ENCODE data around the gene PRDM16.

Gene PRDM16

DNA sequence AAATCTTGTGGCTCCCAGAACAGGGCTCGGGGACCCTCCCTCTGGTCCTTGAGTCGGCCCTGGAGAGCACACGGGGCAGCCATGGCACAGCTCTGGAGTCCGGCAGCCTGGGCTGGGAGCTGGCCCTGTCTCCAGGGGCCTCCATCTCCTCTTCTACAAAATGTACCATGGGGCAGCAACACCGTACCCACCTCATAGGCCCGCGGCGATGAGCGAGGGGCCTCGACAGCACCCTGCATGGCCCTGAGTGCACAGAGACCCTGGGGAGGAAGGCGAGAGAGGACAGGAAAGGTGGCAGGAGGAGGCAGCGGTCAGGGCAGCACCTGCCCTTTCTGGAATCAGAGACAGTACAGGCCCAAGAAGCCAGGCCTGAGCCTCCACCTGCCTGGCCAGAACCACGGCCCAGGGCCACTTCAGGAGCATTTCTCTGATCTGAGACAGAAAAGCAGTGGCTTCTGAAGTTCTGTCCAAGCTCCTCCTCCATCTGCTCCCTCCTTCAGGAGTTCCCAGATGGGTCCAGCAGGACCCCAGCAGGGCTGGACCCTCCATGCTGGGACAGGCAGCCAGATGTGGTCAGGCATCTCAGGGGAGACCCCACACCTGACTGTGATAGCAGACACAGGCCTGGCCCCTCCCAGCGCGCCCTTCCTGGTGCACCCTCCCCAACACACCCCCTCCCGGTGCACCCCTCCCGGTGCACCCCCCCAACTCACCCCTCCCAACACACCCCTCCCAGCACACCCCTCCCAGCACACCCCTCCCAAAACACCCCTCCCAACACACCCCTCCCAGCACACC lies 309.6 kb downstream of the PRDM16 start (continued):
- no peak for TF ChIP-seq OSR1 (CRISPR knock-in tag; IDR thresholded peaks at IDR 0.05)
- TF ChIP-seq ZNF70 (CRISPR knock-in tag; IDR thresholded peaks at IDR 0.05), result no peak

DNA sequence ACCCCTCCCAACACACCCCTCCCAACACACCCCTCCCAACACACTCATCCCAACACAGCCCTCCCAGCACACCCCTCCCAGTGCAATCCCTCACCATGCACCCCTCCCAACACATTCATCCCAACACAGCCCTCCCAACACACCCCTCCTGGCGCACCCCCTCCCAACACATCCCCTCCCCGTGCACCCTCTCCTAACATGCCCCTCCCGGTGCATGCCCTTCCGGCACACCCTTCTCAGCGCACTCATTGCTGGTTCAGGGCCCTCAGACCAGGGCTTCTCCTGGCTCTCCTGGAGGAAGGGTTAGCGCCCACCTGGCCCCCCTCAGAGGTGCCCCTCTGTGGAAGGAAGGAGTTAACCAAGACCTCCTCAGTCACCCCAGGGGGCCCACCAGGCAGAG lies 310.9 kb downstream of the PRDM16 start:
- TF ChIP-seq, protein P1, sequence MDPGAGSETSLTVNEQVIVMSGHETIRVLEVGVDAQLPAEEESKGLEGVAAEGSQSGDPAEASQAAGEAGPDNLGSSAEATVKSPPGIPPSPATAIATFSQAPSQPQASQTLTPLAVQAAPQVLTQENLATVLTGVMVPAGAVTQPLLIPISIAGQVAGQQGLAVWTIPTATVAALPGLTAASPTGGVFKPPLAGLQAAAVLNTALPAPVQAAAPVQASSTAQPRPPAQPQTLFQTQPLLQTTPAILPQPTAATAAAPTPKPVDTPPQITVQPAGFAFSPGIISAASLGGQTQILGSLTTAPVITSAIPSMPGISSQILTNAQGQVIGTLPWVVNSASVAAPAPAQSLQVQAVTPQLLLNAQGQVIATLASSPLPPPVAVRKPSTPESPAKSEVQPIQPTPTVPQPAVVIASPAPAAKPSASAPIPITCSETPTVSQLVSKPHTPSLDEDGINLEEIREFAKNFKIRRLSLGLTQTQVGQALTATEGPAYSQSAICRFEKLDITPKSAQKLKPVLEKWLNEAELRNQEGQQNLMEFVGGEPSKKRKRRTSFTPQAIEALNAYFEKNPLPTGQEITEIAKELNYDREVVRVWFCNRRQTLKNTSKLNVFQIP (CRISPR knock-in tag; IDR thresholded peaks at IDR 0.05; ENCODE audit: borderline replicate concordance, low read depth), result no peak
- no peak for TF ChIP-seq RARB (CRISPR knock-in tag; IDR thresholded peaks at IDR 0.05)
- TF ChIP-seq, protein P2, sequence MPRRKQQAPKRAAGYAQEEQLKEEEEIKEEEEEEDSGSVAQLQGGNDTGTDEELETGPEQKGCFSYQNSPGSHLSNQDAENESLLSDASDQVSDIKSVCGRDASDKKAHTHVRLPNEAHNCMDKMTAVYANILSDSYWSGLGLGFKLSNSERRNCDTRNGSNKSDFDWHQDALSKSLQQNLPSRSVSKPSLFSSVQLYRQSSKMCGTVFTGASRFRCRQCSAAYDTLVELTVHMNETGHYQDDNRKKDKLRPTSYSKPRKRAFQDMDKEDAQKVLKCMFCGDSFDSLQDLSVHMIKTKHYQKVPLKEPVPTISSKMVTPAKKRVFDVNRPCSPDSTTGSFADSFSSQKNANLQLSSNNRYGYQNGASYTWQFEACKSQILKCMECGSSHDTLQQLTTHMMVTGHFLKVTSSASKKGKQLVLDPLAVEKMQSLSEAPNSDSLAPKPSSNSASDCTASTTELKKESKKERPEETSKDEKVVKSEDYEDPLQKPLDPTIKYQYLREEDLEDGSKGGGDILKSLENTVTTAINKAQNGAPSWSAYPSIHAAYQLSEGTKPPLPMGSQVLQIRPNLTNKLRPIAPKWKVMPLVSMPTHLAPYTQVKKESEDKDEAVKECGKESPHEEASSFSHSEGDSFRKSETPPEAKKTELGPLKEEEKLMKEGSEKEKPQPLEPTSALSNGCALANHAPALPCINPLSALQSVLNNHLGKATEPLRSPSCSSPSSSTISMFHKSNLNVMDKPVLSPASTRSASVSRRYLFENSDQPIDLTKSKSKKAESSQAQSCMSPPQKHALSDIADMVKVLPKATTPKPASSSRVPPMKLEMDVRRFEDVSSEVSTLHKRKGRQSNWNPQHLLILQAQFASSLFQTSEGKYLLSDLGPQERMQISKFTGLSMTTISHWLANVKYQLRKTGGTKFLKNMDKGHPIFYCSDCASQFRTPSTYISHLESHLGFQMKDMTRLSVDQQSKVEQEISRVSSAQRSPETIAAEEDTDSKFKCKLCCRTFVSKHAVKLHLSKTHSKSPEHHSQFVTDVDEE (CRISPR knock-in tag; IDR thresholded peaks at IDR 0.05), result no peak
- no peak for TF ChIP-seq ZC3H10 (CRISPR knock-in tag; IDR thresholded peaks at IDR 0.05)
- no peak for TF ChIP-seq ESRRG (CRISPR knock-in tag; IDR thresholded peaks at IDR 0.05)
- TF ChIP-seq ZFP30 (CRISPR knock-in tag; IDR thresholded peaks at IDR 0.05), result no peak
- no peak for TF ChIP-seq ISL1 (CRISPR knock-in tag; IDR thresholded peaks at IDR 0.05)
- no peak for ATAC-seq

DNA sequence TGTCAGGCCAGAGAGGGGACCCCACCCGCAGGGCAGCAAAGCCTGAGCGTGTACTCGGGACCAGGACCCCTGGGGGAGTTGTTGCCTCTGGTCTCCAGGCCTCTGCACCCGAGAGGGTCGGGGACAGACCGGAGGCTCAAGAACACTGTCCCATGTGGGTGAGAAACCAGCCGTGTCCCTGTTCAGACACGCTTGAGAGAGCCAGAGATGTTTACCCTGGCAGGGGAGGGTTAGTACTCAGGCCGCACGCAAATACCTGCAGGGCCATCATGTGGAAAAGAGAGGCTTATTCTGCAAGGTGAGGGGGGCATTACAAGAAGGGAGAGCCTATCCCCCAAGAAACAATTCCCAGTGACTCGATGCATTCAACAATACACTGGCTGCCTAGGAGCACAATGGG lies 311.5 kb downstream of the PRDM16 start:
- no peak for ATAC-seq
- TF ChIP-seq ZNF70 (CRISPR knock-in tag; IDR thresholded peaks at IDR 0.05) (no peak), PPARA (CRISPR knock-in tag; IDR thresholded peaks at IDR 0.05; ENCODE audit: borderline replicate concordance) (no peak), CSDC2 (CRISPR knock-in tag; IDR thresholded peaks at IDR 0.05) (no peak), ARNTL (CRISPR knock-in tag; IDR thresholded peaks at IDR 0.05; ENCODE audit: borderline replicate concordance, low read depth) (no peak), GLIS3 (CRISPR knock-in tag; IDR thresholded peaks at IDR 0.05) (no peak)
- TF ChIP-seq, protein P3, sequence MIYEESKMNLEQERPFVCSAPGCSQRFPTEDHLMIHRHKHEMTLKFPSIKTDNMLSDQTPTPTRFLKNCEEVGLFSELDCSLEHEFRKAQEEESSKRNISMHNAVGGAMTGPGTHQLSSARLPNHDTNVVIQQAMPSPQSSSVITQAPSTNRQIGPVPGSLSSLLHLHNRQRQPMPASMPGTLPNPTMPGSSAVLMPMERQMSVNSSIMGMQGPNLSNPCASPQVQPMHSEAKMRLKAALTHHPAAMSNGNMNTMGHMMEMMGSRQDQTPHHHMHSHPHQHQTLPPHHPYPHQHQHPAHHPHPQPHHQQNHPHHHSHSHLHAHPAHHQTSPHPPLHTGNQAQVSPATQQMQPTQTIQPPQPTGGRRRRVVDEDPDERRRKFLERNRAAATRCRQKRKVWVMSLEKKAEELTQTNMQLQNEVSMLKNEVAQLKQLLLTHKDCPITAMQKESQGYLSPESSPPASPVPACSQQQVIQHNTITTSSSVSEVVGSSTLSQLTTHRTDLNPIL (CRISPR knock-in tag; IDR thresholded peaks at IDR 0.05; ENCODE audit: low read depth), result no peak

DNA sequence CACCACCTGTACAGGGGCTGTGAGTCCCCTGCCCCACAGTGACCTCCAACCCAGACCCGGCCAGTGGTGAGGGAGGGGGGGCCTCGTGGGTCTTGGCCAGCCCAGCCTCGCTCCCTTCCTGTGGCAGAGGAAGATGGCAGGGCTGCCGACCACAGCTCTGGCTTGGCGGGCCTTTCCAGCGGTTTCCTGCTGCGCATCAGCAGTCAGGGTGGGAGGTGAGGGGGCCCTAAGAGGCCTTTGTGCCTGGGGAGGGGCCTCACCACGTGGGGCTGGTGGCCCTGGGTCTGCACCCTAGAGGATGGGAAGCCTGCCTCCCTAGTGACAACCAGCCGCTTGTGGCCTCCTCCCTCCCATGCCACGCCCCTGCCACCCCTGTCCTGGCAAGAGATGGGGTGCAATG lies 312.9 kb downstream of the PRDM16 start:
- TF ChIP-seq ZFP30 (CRISPR knock-in tag; IDR thresholded peaks at IDR 0.05) (no peak), ESRRG (CRISPR knock-in tag; IDR thresholded peaks at IDR 0.05) (no peak), TCF4 (CRISPR knock-in tag; IDR thresholded peaks at IDR 0.05; ENCODE audit: borderline replicate concordance) (no peak)
- TF ChIP-seq, protein P4, sequence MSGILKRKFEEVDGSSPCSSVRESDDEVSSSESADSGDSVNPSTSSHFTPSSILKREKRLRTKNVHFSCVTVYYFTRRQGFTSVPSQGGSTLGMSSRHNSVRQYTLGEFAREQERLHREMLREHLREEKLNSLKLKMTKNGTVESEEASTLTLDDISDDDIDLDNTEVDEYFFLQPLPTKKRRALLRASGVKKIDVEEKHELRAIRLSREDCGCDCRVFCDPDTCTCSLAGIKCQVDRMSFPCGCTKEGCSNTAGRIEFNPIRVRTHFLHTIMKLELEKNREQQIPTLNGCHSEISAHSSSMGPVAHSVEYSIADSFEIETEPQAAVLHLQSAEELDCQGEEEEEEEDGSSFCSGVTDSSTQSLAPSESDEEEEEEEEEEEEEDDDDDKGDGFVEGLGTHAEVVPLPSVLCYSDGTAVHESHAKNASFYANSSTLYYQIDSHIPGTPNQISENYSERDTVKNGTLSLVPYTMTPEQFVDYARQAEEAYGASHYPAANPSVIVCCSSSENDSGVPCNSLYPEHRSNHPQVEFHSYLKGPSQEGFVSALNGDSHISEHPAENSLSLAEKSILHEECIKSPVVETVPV (CRISPR knock-in tag; IDR thresholded peaks at IDR 0.05), result no peak
- ATAC-seq, result no peak

DNA sequence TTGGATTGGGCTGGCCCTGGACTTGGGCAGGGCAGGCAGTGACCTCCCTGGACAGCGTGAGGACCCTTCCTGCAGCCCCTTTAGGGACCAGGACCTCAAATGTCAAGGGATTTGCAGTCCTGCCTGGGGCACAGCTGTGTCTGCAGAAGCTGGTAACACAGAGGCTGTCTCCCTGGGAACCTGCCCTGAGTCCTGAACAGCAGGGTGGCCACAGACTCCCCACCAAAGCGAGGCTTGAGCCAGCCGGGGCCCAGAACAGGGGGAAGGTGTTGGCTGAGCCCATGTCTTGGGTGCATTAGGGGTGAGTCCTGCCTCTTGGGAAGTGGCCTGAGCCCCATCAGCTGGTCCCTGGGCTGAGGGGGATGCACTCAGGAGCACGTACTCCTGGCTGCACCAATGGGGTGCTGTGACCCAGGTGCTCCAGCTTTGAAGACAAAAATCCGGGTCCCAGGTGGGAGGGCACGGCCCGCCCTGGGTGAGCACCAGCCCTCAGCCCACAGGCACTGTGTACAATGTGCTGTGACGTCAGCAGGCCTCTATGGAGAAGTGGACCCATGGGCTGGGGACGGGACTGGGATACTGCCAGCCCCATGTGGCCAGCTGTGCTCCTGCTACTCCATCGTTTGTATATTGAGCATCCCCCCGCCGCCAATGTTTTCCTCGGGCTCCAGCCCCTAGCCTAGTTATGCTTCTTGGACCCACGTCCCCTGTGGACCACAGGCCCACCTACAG lies 313.5 kb downstream of the PRDM16 start:
- no peak for ATAC-seq
- TF ChIP-seq, protein P5, sequence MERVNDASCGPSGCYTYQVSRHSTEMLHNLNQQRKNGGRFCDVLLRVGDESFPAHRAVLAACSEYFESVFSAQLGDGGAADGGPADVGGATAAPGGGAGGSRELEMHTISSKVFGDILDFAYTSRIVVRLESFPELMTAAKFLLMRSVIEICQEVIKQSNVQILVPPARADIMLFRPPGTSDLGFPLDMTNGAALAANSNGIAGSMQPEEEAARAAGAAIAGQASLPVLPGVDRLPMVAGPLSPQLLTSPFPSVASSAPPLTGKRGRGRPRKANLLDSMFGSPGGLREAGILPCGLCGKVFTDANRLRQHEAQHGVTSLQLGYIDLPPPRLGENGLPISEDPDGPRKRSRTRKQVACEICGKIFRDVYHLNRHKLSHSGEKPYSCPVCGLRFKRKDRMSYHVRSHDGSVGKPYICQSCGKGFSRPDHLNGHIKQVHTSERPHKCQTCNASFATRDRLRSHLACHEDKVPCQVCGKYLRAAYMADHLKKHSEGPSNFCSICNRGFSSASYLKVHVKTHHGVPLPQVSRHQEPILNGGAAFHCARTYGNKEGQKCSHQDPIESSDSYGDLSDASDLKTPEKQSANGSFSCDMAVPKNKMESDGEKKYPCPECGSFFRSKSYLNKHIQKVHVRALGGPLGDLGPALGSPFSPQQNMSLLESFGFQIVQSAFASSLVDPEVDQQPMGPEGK (CRISPR knock-in tag; IDR thresholded peaks at IDR 0.05; ENCODE audit: borderline replicate concordance), result no peak
- TF ChIP-seq ZNF565 (CRISPR knock-in tag; conservative IDR thresholded peaks at IDR 0.05; ENCODE audit: low read depth) (no peak), TOX (CRISPR knock-in tag; IDR thresholded peaks at IDR 0.05; ENCODE audit: borderline replicate concordance) (no peak), GLIS3 (CRISPR knock-in tag; IDR thresholded peaks at IDR 0.05) (no peak), RARB (CRISPR knock-in tag; IDR thresholded peaks at IDR 0.05) (no peak), SNAI2 (CRISPR knock-in tag; IDR thresholded peaks at IDR 0.05) (no peak), ESRRG (CRISPR knock-in tag; IDR thresholded peaks at IDR 0.05) (no peak)
- TF ChIP-seq, protein P3 (CRISPR knock-in tag; IDR thresholded peaks at IDR 0.05; ENCODE audit: low read depth), result no peak
